ENCODE results near the gene EMC8.

DNA sequence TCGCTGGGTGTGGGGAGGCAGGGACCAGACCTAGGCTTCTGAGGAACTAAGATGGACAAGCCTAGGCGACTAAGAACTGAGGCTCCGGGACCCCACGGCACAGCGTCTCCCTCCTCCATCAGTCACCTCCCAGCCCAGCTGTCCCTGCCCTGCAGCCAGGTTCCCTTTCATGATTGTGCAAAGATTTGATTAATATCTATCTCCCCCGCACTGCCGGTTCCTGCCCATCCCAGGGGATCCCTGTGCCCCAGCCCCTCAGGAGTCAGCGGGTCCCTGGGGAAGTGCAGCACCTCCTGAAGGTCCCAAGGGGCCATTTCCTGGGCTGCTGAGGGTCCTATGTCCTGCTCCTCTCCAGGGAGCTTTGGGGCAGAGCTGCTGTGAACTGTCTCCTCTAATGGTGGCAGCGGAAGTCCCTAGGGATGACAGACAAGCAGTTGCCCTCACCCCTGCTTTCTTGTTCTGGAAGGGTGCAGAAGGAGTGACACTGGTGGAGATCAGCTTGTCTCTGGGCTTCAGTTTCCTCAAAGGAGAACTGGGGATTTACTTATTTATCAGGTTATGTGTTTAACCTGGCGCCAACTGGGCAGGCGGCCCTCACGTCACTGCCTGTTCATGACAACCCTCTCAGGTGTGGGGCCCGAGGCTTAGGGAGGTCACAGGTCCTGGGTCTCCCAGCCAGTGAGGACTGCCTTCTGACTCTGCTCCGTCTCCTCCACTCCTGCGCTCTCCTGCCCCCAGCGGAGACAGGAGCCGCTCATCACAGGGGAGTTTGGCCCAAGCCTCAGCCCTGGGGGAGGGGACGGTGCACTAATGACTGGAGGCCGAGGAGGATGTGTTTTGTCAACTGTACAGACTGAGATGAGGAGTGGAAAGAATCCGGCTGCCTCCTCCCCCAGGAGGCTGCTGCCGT, 46.6 kb downstream of the EMC8 start:
- TF ChIP-seq, protein P1, sequence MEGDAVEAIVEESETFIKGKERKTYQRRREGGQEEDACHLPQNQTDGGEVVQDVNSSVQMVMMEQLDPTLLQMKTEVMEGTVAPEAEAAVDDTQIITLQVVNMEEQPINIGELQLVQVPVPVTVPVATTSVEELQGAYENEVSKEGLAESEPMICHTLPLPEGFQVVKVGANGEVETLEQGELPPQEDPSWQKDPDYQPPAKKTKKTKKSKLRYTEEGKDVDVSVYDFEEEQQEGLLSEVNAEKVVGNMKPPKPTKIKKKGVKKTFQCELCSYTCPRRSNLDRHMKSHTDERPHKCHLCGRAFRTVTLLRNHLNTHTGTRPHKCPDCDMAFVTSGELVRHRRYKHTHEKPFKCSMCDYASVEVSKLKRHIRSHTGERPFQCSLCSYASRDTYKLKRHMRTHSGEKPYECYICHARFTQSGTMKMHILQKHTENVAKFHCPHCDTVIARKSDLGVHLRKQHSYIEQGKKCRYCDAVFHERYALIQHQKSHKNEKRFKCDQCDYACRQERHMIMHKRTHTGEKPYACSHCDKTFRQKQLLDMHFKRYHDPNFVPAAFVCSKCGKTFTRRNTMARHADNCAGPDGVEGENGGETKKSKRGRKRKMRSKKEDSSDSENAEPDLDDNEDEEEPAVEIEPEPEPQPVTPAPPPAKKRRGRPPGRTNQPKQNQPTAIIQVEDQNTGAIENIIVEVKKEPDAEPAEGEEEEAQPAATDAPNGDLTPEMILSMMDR (IDR thresholded peaks at IDR 0.05; ENCODE audit: insufficient read depth, low read length, poor library complexity, severe bottlenecking), result no peak
- no peak for TF ChIP-seq EZH2phosphoT487 (conservative IDR thresholded peaks at IDR 0.05; ENCODE audit: low read length)
